SHP77 (cell line): Measurements from ENCODE around the gene PCDHGB5.
A peak's percentile ranks its signal among the peaks of the same experiment; 100 is the strongest.
"Not testable (repeated sequence)": the region's sequence is repeated elsewhere in the genome, so short reads cannot be mapped to it uniquely, and the experiment has no call there.

ENCODE experiments used
- DNase-seq, 2 experiments: peaks; one replicate each; lab custom pipeline; 2025; lab: John Stamatoyannopoulos, UW

PCDHGB5 gene

GRCh38 chr5:141397756-141398551 lies at the start of gene PCDHGB5:
TSS of gene PCDHGB5 (plus strand) at chr5:141397947. CDS start at chr5:141398128, 181 bp downstream.
- not testable (repeated sequence) for DNase-seq

GRCh38 chr5:141349917-141350619 lies 47.7 kb upstream of the PCDHGB5 start, which contains the start of gene PCDHGB1:
TSS of gene PCDHGB1 (plus strand) at chr5:141350099. CDS start at chr5:141350261, 162 bp downstream.
- peak; percentile 66 to 71 for DNase-seq

GRCh38 chr5:141351591-141351990 lies 46.2 kb upstream of the PCDHGB5 start:
- no peak for DNase-seq

- DNase-seq: no peak
Observed at GRCh38 chr5:141354900-141355469, 42.8 kb upstream of the PCDHGB5 start, which contains the start of gene PCDHGA4. TSS of gene PCDHGA4 (plus strand) at chr5:141355021. CDS start at chr5:141355108, 87 bp downstream.

- DNase-seq: no peak
Observed at GRCh38 chr5:141355641-141356040, 42.1 kb upstream of the PCDHGB5 start.

- no peak for DNase-seq
Observed at GRCh38 chr5:141356133-141356532, 41.6 kb upstream of the PCDHGB5 start.

- DNase-seq: no peak
Observed at GRCh38 chr5:141356950-141357349, 40.8 kb upstream of the PCDHGB5 start.

GRCh38 chr5:141359790-141360426 lies 37.8 kb upstream of the PCDHGB5 start, which contains the start of gene PCDHGB2:
TSS of gene PCDHGB2 (plus strand) at chr5:141359994. CDS start at chr5:141360136, 142 bp downstream.
- no peak for DNase-seq

GRCh38 chr5:141360685-141361084 lies 37.1 kb upstream of the PCDHGB5 start:
- DNase-seq: no peak

- DNase-seq: no peak
Observed at GRCh38 chr5:141362719-141363118, 35.0 kb upstream of the PCDHGB5 start.

- no peak for DNase-seq
Observed at GRCh38 chr5:141363952-141364660, 33.6 kb upstream of the PCDHGB5 start, which contains the start of gene PCDHGA5. TSS of gene PCDHGA5 (plus strand) at chr5:141364162. CDS start at chr5:141364331, 169 bp downstream.

GRCh38 chr5:141366016-141366896 lies 31.5 kb upstream of the PCDHGB5 start:
- DNase-seq: no peak

GRCh38 chr5:141369994-141370848 lies 27.5 kb upstream of the PCDHGB5 start, which contains the start of gene PCDHGB3:
TSS of gene PCDHGB3 (plus strand) at chr5:141370242. CDS start at chr5:141370395, 153 bp downstream.
- DNase-seq: no peak

GRCh38 chr5:141371572-141372475 lies 25.9 kb upstream of the PCDHGB5 start:
- no peak for DNase-seq

GRCh38 chr5:141373673-141374317 lies 24.0 kb upstream of the PCDHGB5 start, which contains the start of gene PCDHGA6:
TSS of gene PCDHGA6 (plus strand) at chr5:141373891. CDS start at chr5:141374084, 193 bp downstream.
- DNase-seq: no peak

- DNase-seq: no peak
Observed at GRCh38 chr5:141374627-141375026, 23.1 kb upstream of the PCDHGB5 start.

- DNase-seq: not testable (repeated sequence)
Observed at GRCh38 chr5:141375444-141376155, 22.1 kb upstream of the PCDHGB5 start.
